Astrocyte (in vitro differentiated cells and primary cell): Measurements from ENCODE around the gene TBC1D22B. TPM values are rescaled to one million over a fixed set of nuclear protein-coding genes. Genes with fewer than 3 reads are reported as not detected.

Experiments used
- DNase-seq: peaks from one replicate; pipeline ENCODE4 v3.0.0-alpha.2; 2010; ENCODE audit warnings: low read depth
- FAIRE-seq: peaks from 2 replicates; lab custom pipeline; 2011; peaks lifted over from hg19 to GRCh38; lab: Jason Lieb, UNC
- H2AFZ ChIP-seq: 2 replicates; pipeline ENCODE4 v1.6.0; 2012; ENCODE audit warnings: low read depth, low read length, inconsistent platforms
- H3K27ac ChIP-seq: 2 replicates; pipeline ENCODE4 v1.5.1; 2011; ENCODE audit warnings: low read depth, low read length, inconsistent platforms
- H3K27me3 ChIP-seq: 2 replicates; pipeline ENCODE4 v1.6.0; 2011; ENCODE audit warnings: low read length, inconsistent platforms; ENCODE audit not compliant: insufficient read depth
- H3K36me3 ChIP-seq: 2 replicates; pipeline ENCODE4 v1.5.1; 2011; ENCODE audit warnings: low read length, inconsistent platforms; ENCODE audit not compliant: insufficient read depth
- H3K4me1 ChIP-seq: 2 replicates; pipeline ENCODE4 v1.5.1; 2011; ENCODE audit warnings: low read length, inconsistent platforms; ENCODE audit not compliant: insufficient read depth
- H3K4me2 ChIP-seq: 2 replicates; pipeline ENCODE4 v1.6.0; 2012; ENCODE audit warnings: low read length, inconsistent platforms
- H3K4me3 ChIP-seq: 2 replicates; pipeline ENCODE4 v1.5.1; 2011; ENCODE audit warnings: low read depth, mild to moderate bottlenecking, low read length, inconsistent platforms; ENCODE audit not compliant: insufficient read depth
- H3K79me2 ChIP-seq: 2 replicates; pipeline ENCODE4 v1.6.0; 2012; ENCODE audit warnings: mild to moderate bottlenecking, low read length, inconsistent platforms; ENCODE audit not compliant: insufficient read depth
- H3K9ac ChIP-seq: 2 replicates; pipeline ENCODE4 v1.6.0; 2012; ENCODE audit warnings: mild to moderate bottlenecking, low read length, inconsistent platforms
- H3K9me3 ChIP-seq: 2 replicates; pipeline ENCODE4 v1.5.1; 2012; ENCODE audit warnings: low read depth, mild to moderate bottlenecking, low read length, inconsistent platforms; ENCODE audit not compliant: insufficient read depth
- H4K20me1 ChIP-seq: 2 replicates; pipeline ENCODE4 v1.6.0; 2012; ENCODE audit warnings: low read length, inconsistent platforms; ENCODE audit not compliant: insufficient read depth
- H3K27ac Mint-ChIP-seq: one replicate; pipeline ENCODE4 v1.8.0; 2021; ENCODE audit warnings: mild to moderate bottlenecking, mixed read lengths; ENCODE audit not compliant: unreplicated experiment
- H3K27me3 Mint-ChIP-seq: one replicate; pipeline ENCODE4 v1.8.0; 2021; ENCODE audit warnings: low read depth, mixed read lengths; ENCODE audit not compliant: unreplicated experiment
- H3K36me3 Mint-ChIP-seq: one replicate; pipeline ENCODE4 v1.8.0; 2021; ENCODE audit warnings: low read depth, mixed read lengths; ENCODE audit not compliant: unreplicated experiment
- H3K4me1 Mint-ChIP-seq: one replicate; pipeline ENCODE4 v1.8.0; 2021; ENCODE audit warnings: low read depth, mixed read lengths; ENCODE audit not compliant: unreplicated experiment
- H3K4me3 Mint-ChIP-seq: one replicate; pipeline ENCODE4 v1.8.0; 2021; ENCODE audit warnings: mild to moderate bottlenecking, moderate library complexity, mixed read lengths; ENCODE audit not compliant: unreplicated experiment
- H3K9me3 Mint-ChIP-seq: one replicate; pipeline ENCODE4 v1.8.0; 2021; ENCODE audit warnings: mild to moderate bottlenecking, mixed read lengths; ENCODE audit not compliant: unreplicated experiment
- EZH2 ChIP-seq: IDR thresholded peaks from 2 replicates; pipeline ENCODE4 v1.6.1; 2012; ENCODE audit warnings: mild to moderate bottlenecking, low read length, inconsistent platforms; ENCODE audit not compliant: insufficient read depth
- total RNA-seq: library from RNA; stranded (reverse); gene quantifications from 2 replicates; pipeline ENCODE4 v1.2.1, GENCODE V29; 2021
- TF ChIP-seq, protein P1 (sequence below): IDR thresholded peaks from 2 replicates; pipeline ENCODE4 v1.5.1; 2011; ENCODE audit warnings: low read depth, mild to moderate bottlenecking, inconsistent platforms, low read length, moderate library complexity; ENCODE audit not compliant: insufficient read depth

The TBC1D22B gene
- total RNA-seq, 1 donor from 2014 or later, result 10.8 TPM

DNA sequence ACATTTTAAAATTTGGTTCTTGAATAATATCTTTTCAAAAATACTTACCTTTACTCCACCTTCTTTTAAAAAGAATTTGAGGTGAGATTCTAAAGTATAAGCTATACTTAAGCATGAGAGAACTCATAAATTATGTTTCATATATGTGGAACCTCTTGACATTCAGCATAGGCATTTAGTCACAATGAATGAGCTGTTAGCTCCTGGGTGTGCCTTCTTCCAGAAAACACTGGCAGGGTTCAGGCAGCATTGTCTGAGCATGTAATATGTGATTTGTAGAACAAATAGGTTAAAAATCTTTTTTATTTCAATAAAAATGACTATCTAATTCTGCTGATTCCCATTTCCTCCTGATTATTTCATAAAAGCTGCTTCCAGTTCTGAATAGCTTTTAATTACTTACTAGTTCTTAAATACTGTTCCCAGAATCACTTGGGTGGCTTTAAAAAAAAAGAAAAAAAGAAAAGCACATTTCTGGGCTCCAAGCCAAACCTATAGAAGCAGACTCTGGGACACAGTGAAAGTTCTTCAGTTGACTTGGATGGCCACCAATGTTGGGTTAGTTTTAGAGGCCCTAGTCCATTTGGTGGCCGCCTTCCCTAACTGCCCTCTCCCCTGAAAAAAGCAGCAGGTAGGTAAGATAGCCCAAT is 116.4 kb downstream of the TBC1D22B start:
- Histone ChIP-seq H3K27ac (no peak overlapping the region), H3K27me3 (no peaks in the 10 kb centered on the region), H3K4me3 (no peak overlapping the region), H3K9me3 (no peaks in the 10 kb centered on the region), H3K36me3 (peaks cover 12% of the 10 kb centered on the region), H3K9ac (no peak overlapping the region), H3K79me2 (no peaks in the 10 kb centered on the region), H3K4me2 (no peak overlapping the region), H4K20me1 (peaks cover 19% of the 10 kb centered on the region), H3K4me1 (peaks cover 14% of the 10 kb centered on the region), H2AFZ (no peak overlapping the region)
- TF ChIP-seq, protein P1, sequence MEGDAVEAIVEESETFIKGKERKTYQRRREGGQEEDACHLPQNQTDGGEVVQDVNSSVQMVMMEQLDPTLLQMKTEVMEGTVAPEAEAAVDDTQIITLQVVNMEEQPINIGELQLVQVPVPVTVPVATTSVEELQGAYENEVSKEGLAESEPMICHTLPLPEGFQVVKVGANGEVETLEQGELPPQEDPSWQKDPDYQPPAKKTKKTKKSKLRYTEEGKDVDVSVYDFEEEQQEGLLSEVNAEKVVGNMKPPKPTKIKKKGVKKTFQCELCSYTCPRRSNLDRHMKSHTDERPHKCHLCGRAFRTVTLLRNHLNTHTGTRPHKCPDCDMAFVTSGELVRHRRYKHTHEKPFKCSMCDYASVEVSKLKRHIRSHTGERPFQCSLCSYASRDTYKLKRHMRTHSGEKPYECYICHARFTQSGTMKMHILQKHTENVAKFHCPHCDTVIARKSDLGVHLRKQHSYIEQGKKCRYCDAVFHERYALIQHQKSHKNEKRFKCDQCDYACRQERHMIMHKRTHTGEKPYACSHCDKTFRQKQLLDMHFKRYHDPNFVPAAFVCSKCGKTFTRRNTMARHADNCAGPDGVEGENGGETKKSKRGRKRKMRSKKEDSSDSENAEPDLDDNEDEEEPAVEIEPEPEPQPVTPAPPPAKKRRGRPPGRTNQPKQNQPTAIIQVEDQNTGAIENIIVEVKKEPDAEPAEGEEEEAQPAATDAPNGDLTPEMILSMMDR, result no peak
- no peak for TF ChIP-seq EZH2
- no peak for DNase-seq
- peaks cover 2% of the 10 kb centered on the region for H3K9me3 Mint-ChIP-seq
- H3K4me3 Mint-ChIP-seq, result no peak overlapping the region
- no peaks in the 10 kb centered on the region for H3K27me3 Mint-ChIP-seq
- H3K4me1 Mint-ChIP-seq, result peaks cover 22% of the 10 kb centered on the region
- H3K27ac Mint-ChIP-seq, result no peak overlapping the region
- no peak for FAIRE-seq
- peaks cover 10% of the 10 kb centered on the region for H3K36me3 Mint-ChIP-seq

DNA sequence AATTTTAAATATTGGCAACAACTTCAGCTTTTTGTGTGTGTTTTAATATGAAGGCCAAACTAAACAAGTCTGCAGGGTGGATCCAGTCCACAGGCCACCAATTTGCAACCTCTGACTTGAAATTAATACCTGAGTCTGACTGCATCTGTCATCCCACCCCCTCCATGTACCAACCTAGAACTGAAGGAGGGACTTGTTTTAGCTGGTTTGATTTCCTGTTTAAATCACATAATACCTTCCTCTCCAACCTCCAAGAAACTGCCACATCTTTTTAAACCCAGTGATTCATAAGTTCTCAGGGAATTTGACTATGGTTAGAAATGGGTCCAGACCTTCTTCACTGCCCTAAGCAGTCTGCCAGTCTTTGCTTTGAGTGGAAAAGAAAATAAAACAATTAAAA is 117.8 kb downstream of the TBC1D22B start:
- no peak overlapping the region for H3K9ac ChIP-seq
- Mint-ChIP-seq H3K4me3 (no peak overlapping the region), H3K27me3 (no peaks in the 10 kb centered on the region), H3K9me3 (peaks cover 2% of the 10 kb centered on the region), H3K36me3 (peaks cover 8% of the 10 kb centered on the region), H3K4me1 (peaks cover 10% of the 10 kb centered on the region), H3K27ac (no peak overlapping the region)
- H3K4me3 ChIP-seq, result no peak overlapping the region
- H3K79me2 ChIP-seq, result no peaks in the 10 kb centered on the region
- H3K4me1 ChIP-seq, result no peaks in the 10 kb centered on the region
- DNase-seq (no peak), FAIRE-seq (no peak)
- TF ChIP-seq, protein P1, result no peak
- TF ChIP-seq EZH2, result no peak
- no peak overlapping the region for H2AFZ ChIP-seq
- H3K9me3 ChIP-seq, result no peaks in the 10 kb centered on the region
- peaks cover 10% of the 10 kb centered on the region for H4K20me1 ChIP-seq
- peaks cover 13% of the 10 kb centered on the region for H3K36me3 ChIP-seq
- H3K4me2 ChIP-seq, result no peak overlapping the region
- no peak overlapping the region for H3K27ac ChIP-seq
- no peaks in the 10 kb centered on the region for H3K27me3 ChIP-seq

DNA sequence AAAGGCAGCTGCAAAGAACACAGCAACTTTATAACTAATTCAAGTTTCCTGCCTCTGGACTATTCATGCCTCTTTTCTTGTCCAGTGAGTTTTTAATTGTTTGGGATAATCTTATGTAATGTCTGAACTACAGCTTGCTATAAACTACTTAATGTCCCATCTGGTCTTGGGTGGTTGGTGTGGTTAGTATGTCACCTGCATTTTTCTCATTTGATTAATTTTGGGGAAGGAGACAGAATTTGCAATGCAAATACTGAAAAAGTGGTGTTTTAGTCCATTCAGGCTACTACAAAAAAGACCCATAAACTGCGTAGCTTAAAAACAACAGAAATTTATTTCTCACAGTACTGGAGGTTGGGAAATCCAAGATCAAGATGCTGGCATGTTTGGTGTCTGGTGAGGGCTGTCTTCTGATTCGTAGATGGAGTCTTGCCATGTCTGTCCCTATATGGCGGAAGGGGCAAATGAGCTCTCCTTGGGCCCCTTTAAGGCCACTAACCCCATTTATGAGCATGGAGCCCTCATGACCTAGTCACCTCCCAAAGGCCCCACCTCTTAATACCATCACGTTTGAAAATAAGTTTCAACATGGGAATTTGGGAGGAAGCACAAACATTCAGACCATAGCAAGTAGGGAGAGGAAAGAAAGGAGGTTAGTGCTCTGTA is 118.6 kb downstream of the TBC1D22B start:
- H4K20me1 ChIP-seq, result peaks cover 8% of the 10 kb centered on the region
- Mint-ChIP-seq H3K36me3 (peaks cover 6% of the 10 kb centered on the region), H3K27me3 (no peaks in the 10 kb centered on the region)

More for the DNA sequence above, 118.6 kb downstream of the TBC1D22B start:
- DNase-seq (no peak), FAIRE-seq (no peak)
- H3K9me3 ChIP-seq, result no peaks in the 10 kb centered on the region
- H3K4me1 Mint-ChIP-seq, result peaks cover 4% of the 10 kb centered on the region
- H3K4me3 ChIP-seq, result no peak overlapping the region
- H2AFZ ChIP-seq, result no peak overlapping the region
- H3K27ac ChIP-seq, result no peak overlapping the region
- H3K36me3 ChIP-seq, result peaks cover 13% of the 10 kb centered on the region
- H3K4me1 ChIP-seq, result no peaks in the 10 kb centered on the region
- H3K4me3 Mint-ChIP-seq, result no peak overlapping the region
- no peaks in the 10 kb centered on the region for H3K79me2 ChIP-seq
- H3K4me2 ChIP-seq, result no peak overlapping the region
- TF ChIP-seq EZH2, result no peak
- TF ChIP-seq, protein P1, result no peak
- H3K9me3 Mint-ChIP-seq, result no peaks in the 10 kb centered on the region
- H3K27me3 ChIP-seq, result no peaks in the 10 kb centered on the region
- H3K27ac Mint-ChIP-seq, result no peak overlapping the region
- H3K9ac ChIP-seq, result no peak overlapping the region
